Measurements from ENCODE around the gene PHF2.
"Not testable (repeated sequence)": the region's sequence is repeated elsewhere in the genome, so short reads cannot be mapped to it uniquely, and the experiment has no call there.

PHF2 gene

DNA sequence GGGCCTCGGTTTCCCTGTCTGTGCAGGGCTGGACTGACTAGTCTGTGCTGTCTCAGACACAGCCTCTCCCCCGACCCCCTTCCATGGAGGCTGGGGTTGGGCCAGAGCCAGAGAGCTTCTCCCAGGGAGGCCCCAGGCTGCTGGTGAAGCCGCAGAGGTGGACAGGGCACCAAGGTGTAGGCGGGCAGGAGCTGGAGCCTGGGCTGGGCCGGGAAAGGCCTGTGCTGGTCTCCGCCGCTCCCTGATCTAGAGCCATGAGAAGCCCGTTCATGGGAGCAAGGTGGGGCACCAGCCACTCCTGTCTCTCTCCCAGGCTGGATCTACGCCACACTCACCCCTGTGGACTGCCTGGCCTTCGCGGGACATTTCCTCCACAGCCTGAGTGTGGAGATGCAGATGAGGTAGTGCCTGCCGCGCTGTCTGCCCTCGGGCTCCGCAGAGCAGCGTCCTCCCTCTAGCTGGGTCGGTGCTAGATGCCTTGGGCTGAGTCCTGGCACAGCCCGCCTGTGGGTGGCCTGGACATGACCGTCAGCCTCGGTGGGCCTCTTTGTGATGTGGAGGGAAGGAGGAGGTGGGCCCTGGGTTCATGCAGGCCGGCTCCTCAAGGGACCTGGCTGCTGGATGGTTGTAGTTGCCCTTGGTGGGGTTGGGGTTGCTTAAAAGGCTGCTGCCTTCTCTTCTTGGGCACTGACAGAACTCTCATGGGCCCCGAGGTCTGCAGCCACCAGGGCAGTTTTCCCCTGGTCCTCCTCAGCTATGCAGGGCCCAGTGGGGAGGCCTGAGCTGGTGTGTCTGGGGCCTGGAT, 79.4 kb downstream of the PHF2 start:
- no peak for DNase-seq

GRCh38 chr9:93656426-93657239, 80.2 kb downstream of the PHF2 start:
- DNase-seq: no peak

- DNase-seq: no peak
Measured at GRCh38 chr9:93657331-93658111, 81.1 kb downstream of the PHF2 start.

GRCh38 chr9:93658184-93658925, 82.0 kb downstream of the PHF2 start:
- DNase-seq: no peak

DNA sequence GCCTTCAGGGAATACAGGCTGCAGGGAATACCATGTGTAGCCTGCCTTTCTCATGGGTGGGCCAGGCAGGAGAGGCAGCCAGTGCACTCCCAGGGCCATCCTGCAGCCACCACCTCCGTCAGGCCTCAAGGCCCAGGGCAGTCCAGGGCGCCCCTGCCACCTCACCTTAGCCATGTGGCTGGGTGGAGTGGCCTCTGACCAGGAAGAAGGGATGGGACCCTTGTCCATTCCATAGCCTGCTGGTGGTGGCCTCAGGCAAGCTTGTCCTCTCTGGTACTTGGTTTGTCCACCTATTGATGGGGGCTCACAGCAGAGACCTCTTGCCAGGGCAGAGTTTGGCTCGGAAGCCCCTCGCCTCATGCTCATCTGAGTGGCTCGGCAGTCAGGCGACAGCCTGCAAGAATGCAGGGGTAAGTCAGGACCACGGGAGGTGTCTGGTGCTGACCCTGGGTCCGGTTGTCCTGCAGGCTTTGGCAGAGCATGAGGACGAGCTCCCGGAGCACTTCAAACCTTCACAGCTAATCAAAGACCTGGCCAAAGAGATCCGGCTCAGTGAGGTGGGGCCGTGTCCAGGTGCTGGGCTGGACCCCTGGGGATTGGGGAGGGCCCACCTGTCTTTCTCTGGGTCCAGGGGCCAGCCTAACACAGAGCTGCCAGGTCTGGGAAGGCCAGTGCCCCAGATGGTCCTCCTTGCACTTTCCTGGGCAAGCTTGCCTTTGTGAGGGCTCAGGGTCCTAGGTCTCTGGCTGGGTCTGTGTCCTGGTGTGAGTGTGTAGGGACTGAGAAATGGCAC, 82.9 kb downstream of the PHF2 start:
- no peak for DNase-seq

GRCh38 chr9:93659837-93660177, 83.4 kb downstream of the PHF2 start:
- no peak for DNase-seq

DNA sequence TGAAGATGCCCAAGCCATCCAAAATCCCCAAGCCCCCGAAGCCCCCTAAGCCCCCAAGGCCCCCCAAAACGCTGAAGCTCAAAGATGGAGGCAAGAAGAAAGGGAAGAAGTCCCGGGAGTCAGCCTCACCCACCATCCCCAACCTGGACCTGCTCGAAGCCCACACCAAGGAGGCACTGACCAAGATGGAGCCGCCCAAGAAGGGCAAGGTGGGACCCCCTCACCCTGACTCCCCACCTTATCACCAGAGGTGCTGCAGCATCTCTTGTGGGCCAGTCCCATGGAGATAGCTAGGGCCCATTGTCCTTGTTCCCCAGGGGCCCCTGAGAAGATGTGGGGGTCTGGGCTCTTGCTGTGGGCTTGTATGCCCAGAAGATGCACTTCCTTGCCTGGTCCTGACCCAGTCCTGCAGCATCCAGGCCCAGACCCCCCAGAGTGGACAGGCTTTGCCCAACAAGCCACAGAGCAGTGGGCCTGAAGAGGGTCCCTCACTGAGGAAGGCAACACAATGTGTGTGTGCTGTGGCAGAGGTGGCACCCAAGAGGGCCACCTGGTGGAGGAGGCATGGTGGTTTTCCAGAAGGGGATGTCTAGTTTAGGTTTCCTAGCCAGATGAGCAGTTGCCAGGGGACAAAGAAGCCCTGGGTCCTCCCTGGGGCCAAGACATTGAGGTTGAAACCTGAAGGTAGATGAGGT, 84.1 kb downstream of the PHF2 start:
- DNase-seq: no peak

DNA sequence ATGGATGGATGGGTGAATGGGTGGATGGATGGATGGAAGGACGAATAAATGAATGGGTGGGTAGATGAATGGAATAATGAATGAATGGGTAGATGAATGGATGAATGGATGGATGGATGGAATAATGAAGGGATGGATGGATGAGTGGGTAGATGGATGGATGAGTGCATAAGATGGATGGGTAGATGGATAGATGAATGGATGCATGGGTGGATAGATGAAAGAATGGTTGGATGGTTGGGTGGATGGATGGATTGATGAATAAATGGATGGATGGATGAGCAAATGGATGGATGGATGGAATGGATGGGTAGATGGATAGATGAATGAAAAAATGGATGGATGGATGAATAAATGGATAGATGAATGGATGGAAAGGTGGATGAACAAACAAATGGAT, 85.2 kb downstream of the PHF2 start:
- DNase-seq: no peak

GRCh38 chr9:93662016-93662638, 85.7 kb downstream of the PHF2 start:
- no peak for DNase-seq

- no peak for DNase-seq
Measured at GRCh38 chr9:93662952-93663572, 86.7 kb downstream of the PHF2 start.

DNA sequence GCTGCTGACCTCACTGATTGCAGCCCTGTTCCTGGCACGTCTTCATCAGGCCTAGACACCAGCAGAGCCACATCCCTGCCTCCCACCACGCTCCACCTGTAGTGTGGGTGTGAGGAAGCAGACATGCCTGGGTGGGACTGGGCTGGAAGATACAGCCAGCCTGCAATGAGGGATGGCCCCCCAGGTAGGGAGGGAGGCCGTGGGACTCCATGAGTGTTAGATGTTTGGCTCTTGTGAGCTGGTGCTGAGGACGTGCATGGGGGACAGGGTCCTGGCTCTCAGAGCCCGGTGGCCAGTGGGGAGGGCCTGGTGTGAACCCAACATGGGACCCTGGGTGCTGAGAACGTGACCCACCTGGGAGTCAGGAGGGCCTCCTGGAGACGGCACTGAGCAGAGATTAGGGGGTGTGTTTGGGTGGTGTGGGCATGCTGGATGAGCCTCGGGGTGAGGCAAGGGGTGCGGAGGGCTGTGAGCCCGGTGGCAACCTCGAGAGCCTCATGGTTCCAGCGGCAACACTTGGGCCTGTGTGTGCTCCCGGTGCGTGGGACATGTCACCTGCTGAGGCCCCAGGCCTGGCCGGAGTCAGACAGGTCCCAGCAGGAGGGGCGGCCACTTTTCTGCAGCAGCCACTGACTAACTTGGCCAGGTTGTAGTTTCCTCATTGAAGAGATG, 87.6 kb downstream of the PHF2 start:
- no peak for DNase-seq

DNA sequence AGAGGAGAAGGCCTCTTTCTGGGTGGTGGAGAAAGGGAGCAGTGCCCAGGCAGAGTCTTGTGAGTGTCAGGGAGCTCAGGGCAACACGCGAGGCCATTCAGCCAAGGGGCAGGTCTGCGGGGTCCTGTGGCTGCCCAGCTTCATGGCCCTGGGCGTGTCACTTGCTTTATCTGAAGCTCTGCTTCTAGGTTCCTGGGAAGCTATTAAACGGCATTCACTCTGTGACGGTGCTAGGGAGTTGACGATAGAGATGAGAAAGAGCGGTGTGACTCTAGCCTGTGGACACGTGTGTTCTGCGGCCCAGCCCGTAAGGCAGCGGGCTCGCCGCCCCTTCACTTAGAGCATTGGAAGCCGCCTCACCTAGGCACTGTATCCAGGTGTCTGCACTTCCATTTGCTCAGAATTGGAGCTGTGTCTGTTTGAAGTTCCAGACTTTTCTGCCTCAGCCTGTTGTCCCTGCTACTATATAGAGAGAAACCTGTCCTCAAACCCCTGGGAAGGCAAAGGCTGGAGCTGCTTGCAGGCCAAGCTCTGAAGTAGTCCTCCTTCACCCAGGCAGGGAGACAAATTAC, 88.3 kb downstream of the PHF2 start:
- DNase-seq: no peak

DNA sequence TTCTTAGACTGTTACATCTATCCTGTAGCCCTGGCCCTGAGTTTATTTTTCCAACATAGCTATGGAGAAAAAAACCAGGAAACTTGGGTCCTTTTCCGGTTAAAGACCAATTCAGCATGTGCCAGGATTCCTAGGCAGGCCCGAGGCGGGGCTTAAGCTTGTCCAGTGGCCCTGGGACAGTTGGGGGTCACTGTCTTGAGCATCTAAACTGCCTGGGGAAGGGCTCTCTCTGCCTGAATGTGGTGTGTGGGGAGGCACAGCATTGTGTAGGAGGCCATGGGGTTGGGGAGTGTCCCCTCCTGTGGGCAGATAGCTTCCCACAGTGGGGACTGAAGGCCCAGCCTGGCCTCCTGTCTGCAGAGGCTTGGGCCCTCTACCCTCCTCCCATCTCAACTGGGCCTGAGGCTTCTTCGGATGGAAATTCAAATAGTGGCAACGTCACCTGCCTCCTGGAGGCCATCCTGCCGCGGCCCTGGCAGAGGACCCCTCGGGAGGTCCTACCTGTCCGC, 88.8 kb downstream of the PHF2 start:
- no peak for DNase-seq

- DNase-seq: no peak
Measured at GRCh38 chr9:93665637-93666438, 89.5 kb downstream of the PHF2 start.

GRCh38 chr9:93666439-93666784, 90.0 kb downstream of the PHF2 start:
- not testable (repeated sequence) for DNase-seq

GRCh38 chr9:93667006-93667405, 90.6 kb downstream of the PHF2 start:
- no peak for DNase-seq

- DNase-seq: no peak
Measured at GRCh38 chr9:93667627-93668026, 91.2 kb downstream of the PHF2 start.

DNA sequence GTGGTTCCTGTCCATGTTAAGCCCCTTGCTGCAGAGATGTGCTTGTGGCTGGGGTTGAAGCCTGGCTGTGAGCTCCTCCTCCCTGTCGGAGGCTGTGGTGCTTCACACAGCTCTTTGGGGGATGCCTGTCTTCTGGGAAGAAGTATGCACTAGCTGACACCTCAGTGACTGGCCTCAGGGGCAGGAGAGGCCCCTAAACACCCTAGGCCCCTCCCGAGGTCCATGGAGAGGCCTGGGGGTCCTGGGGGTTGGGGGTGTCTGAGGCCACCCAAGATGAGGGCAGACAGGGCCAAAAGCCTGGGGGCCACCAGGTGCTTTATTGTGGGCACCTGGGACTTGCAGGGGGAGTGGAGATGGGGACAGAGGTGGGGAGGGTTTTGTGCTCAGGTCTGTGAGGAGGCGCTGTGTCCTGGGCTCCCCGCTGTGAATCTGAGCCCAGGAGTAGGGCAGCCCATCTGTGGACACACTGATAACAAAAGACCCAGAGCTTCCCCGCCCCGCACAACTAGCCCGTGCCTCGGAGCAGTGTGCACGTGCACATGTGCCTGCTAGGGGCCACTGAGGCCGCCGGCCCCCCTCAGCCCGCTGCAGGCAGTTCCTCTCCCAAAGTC, 92.0 kb downstream of the PHF2 start:
- no peak for DNase-seq

All from NCI-H510A (cell line).